ENCODE measurements around the gene LYRM1. TPM values are rescaled to one million over a fixed set of nuclear protein-coding genes. Genes with fewer than 3 reads are reported as not detected.
"Not testable (repeated sequence)": the region's sequence is repeated elsewhere in the genome, so short reads cannot be mapped to it uniquely, and the experiment has no call there.

The LYRM1 gene
- total RNA-seq, 1 donor from 2014 or later: 37.7 TPM

DNA sequence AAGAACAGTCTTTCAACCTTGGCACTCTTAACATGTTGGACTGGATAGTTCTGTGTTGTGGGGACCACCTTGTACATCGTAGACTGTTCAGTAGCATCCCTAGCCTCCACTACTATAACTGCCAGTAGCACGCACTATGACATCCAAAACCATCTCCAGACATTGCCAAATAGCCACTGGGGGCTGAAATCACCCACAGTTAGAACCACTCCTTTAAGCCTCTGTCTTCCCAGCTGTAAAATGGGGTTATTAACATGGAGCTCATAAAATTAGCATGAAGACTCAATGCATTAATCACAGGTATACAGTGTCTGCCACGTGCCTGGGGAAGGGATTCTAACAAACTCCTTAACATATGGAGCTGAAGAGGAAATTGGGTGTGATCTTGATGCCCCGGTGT, 49.7 kb downstream of the LYRM1 start:
- intact Hi-C loops (cut with DNase I): no loop called here
- DNase-seq (ENCODE audit: low spot score): no peak

DNA sequence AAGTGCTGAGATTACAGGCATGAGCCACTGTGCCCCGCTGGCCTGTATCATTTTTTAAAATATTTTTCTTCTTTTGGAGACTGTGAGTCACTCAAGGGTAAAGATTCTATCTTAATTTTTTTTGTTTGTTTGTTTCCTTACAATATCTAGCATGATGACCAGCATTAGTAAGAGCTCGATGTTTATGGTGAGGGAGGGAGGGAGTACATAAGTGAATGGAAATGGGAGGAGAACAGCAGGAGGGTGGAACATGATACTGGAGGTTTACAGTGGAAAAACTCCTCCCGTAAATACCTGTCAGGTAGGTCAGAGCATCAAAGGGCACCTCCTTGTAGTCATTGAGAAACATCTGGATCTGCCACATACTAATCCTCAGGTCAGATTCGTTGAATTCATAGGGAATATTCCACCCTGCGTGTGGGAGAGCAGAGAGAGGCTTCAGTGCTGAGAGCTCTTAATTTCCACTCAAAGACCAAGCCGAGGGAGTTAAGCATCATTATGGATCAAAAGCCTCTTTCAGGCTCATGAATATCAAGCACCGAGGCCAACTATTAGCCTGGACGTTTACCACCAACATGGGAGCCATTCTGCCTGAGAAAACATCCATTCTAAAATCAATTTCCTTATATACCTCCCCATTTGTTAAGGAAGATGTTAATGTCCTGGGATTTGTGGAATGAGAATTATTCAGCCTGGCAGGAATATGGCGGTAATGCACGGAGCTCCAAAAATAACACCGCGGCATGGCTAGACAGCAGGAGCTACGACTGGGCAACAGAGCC, 51.8 kb downstream of the LYRM1 start:
- intact Hi-C loops (cut with DNase I): no loop called here
- no peak for DNase-seq (ENCODE audit: low spot score)

DNA sequence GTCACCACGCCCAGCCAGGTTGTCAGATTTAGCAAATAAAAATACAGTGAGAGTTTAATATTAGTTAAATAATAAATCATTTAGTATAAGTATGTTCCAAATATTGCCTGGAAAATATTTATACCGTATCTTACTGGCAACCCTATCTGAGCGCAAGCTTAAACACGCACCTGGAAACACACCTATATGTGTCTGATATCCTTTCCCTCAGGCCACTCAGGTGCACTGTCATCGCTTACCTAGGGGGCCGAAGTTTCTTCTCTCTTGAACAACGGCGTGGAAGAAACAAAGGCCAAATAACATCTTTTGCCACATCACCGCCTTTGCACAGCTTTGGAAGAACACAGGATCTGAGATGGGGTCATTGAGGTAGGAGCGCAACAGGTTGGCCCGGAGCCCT, 54.0 kb downstream of the LYRM1 start:
- intact Hi-C loops (cut with DNase I): no loop called here
- DNase-seq (ENCODE audit: low spot score): no peak

DNA sequence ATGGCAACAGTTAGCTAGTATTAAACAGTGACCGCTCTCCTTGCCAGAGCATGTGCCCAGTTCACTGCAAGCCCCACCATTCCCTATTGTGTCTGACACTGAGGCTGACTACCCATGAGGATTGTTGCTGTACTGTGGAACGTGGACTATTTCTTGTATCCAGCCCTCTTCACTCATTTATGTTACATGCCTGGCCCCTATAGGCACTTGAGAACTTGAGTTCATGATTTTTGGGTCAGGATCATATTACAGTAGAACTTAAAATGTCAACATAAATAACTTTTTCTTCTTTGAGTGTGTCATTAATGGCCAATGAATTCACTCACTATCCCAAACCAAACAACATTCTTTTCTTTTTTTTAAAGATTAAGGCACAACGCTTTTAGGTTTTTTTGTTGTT, 55.7 kb downstream of the LYRM1 start:
- intact Hi-C loops (cut with DNase I): no loop called here
- no peak for DNase-seq (ENCODE audit: low spot score)

DNA sequence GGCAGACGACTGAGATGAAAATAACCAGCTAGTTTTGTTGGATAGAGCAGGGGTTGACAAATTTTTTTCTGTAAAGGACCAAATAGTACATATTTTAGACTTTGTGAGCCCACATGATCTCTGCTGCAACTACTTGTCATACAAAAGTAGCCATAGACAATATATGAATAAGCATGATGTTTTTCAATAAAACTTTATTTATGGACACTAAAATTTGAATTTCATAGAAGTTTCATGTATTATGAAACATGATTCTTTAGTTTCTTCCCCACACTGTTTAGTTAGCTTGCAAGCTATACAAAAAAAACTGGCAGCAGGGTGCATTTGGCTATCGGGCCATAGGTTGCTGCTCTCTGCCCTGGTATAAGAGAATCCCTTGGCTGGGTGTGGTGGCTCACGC, 56.6 kb downstream of the LYRM1 start:
- DNase-seq (ENCODE audit: low spot score): no peak
- intact Hi-C loops (cut with DNase I): no loop called here

DNA sequence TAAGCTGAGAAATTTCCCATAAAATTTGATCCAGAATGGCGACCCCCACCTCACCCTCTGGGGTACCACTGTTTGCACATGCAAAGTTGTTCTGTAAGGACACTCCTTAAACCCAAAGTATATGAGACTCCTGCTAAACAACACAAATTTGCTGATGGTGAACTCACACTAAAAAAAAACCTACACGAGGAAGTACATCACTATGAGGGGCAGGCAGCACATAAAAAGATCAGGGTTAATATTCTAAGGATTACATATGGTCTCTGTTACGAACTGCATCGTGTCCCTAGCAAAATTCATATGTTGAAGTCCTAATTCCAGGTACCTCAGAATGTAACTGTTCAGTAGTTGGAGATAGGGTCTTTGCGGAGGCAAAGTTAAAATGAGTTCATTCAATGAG, 60.3 kb downstream of the LYRM1 start:
- intact Hi-C loops (cut with DNase I): no loop called here
- no peak for DNase-seq (ENCODE audit: low spot score)

DNA sequence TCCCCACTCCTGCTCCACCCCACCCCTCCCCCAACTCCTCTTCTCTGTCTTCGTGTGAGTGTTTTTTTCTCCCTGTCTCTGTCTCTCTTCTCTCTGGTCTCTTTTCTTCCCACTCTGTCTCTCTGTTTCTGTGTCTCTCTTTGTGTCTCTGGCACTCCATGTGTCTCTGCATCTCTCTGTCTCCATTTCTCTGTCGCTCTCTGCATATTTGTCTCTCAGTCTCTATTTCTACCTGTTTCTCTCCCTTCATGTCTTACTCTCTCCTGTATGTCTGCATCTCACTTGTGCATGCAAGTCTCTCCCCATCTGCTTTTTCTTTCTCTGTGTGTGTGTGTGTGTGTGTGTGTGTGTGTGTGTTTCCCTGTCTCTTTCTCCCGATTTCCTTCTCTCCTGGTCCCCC, 68.2 kb downstream of the LYRM1 start:
- intact Hi-C loops (cut with DNase I): no loop called here
- DNase-seq (ENCODE audit: low spot score): no peak

DNA sequence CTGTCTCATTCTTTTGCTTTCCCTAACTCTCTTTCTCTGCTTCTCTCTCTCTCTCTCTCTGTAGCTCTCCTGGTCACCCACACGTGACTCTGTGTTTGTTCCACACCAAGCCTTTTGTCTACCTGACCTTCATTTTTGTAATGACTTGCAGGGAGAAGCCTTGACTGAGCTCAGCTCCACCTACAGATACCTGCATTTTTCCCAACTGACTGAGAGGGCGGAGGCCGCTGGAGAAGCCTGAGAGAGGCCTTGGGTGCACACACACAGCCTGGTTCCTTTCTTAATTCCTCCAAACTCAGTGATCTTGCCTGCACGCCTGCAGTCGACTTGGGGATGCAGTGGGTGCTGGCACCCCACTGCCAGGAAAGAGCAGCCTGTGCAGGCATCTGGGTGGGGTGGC, 68.8 kb downstream of the LYRM1 start:
- no peak for DNase-seq (ENCODE audit: low spot score)
- intact Hi-C loops (cut with DNase I): no loop called here

DNA sequence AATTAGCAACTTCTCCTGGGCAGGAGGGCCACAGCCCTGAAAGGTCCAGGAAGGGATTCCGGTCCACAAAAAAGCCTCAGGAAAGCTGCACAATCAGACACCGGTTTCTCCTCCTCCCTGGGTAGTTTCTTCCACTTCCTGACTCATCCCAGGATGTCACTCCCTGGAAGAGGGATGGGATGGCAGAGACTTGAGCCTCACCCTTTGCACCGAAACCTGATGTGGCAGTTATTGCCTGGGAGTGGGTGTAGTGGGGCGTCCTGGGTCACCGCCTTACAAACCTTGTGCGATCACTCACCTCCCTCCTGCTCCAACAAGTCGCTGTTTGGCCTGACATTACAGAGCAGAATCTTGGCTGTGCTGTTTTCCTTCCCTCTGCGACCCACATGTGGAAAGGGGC, 70.8 kb downstream of the LYRM1 start:
- intact Hi-C loops (cut with DNase I): no loop called here
- no peak for DNase-seq (ENCODE audit: low spot score)

DNA sequence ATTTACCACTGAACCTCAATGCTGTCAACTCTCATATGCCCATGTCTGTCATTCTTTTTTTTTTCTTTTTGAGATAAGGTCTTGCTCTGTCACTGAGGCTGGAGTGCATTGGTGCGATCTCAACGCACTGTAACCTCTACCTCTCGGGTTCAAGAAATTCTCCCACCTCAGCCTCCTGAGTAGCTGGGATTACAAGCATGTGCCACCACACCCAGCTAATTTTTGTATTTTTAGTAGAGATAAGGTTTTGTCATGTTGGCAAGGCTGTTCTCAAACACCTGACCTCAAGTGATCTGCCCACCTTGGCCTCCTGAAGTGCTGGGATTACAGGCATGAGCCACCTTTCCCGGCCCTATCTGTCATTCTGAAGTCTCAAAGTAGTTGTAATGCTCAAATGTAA, 72.6 kb downstream of the LYRM1 start:
- intact Hi-C loops (cut with DNase I); DNase-seq (ENCODE audit: low spot score): not testable (repeated sequence)

Other genes starting within 250 kb of the LYRM1 start
- gene ACSM1, start 203.1 kb upstream of the LYRM1 start, total RNA-seq: 0.16 TPM
- 17.5 TPM for gene THUMPD1, start 159.0 kb upstream of the LYRM1 start, total RNA-seq
- 1.7 TPM for gene ACSM3, start 136.8 kb upstream of the LYRM1 start, total RNA-seq
- 9.8 TPM for gene ERI2, start 94.3 kb upstream of the LYRM1 start, total RNA-seq
- 3.0 TPM for gene REXO5, start 94.2 kb upstream of the LYRM1 start, total RNA-seq
- 10.0 TPM for gene DCUN1D3, start 413 bp upstream of the LYRM1 start, total RNA-seq

Data from cardiac septum (tissue), 1 donor.